Neuron (in vitro differentiated cells): ENCODE results near the gene ZFAND3.

Experiments
- H2AFZ ChIP-seq: one replicate; pipeline ENCODE4 v1.6.1; 2013; ENCODE audit warnings: low read depth, mild to moderate bottlenecking, inconsistent platforms, low read length, moderate library complexity
- H3K27me3 ChIP-seq: one replicate; pipeline ENCODE4 v1.6.1; 2013; ENCODE audit warnings: low read length; ENCODE audit not compliant: insufficient read depth
- H3K36me3 ChIP-seq: one replicate; pipeline ENCODE4 v1.6.1; 2013; ENCODE audit warnings: low read length; ENCODE audit not compliant: insufficient read depth
- H3K4me1 ChIP-seq: one replicate; pipeline ENCODE4 v1.6.1; 2013; ENCODE audit warnings: low read length; ENCODE audit not compliant: insufficient read depth
- H3K4me3 ChIP-seq: 2 replicates; pipeline ENCODE4 v1.5.1; 2013; ENCODE audit warnings: mild to moderate bottlenecking, low read length, moderate library complexity
- H3K9me3 ChIP-seq: one replicate; pipeline ENCODE4 v1.6.1; 2013; ENCODE audit warnings: low read length

Gene ZFAND3

GRCh38 chr6:38193481-38194281 lies 374.2 kb downstream of the ZFAND3 start:
- Histone ChIP-seq H2AFZ (no peak overlapping the region), H3K36me3 (no peaks in the 10 kb centered on the region), H3K4me3 (no peak overlapping the region), H3K27me3 (no peaks in the 10 kb centered on the region), H3K4me1 (peaks cover 58% of the 10 kb centered on the region), H3K9me3 (no peaks in the 10 kb centered on the region)

GRCh38 chr6:38194282-38194572 lies 374.7 kb downstream of the ZFAND3 start:
- peaks cover 58% of the 10 kb centered on the region for H3K4me1 ChIP-seq
- no peaks in the 10 kb centered on the region for H3K9me3 ChIP-seq
- no peak overlapping the region for H2AFZ ChIP-seq
- no peak overlapping the region for H3K4me3 ChIP-seq
- no peaks in the 10 kb centered on the region for H3K36me3 ChIP-seq
- H3K27me3 ChIP-seq = no peaks in the 10 kb centered on the region

GRCh38 chr6:38194589-38194988 lies 375.1 kb downstream of the ZFAND3 start:
- Histone ChIP-seq H3K4me1 (peaks cover 58% of the 10 kb centered on the region), H3K27me3 (no peaks in the 10 kb centered on the region), H2AFZ (no peak overlapping the region), H3K9me3 (no peaks in the 10 kb centered on the region), H3K4me3 (no peak overlapping the region), H3K36me3 (no peaks in the 10 kb centered on the region)

- Histone ChIP-seq H3K4me3 (no peak overlapping the region), H2AFZ (no peak overlapping the region), H3K27me3 (no peaks in the 10 kb centered on the region), H3K4me1 (peaks cover 58% of the 10 kb centered on the region), H3K9me3 (no peaks in the 10 kb centered on the region), H3K36me3 (no peaks in the 10 kb centered on the region)
Measured at GRCh38 chr6:38195113-38195635, 375.6 kb downstream of the ZFAND3 start.

GRCh38 chr6:38198219-38198618 lies 378.7 kb downstream of the ZFAND3 start:
- Histone ChIP-seq H3K27me3 (no peaks in the 10 kb centered on the region), H3K36me3 (no peaks in the 10 kb centered on the region), H2AFZ (no peak overlapping the region), H3K4me1 (peaks cover 32% of the 10 kb centered on the region), H3K4me3 (no peak overlapping the region), H3K9me3 (no peaks in the 10 kb centered on the region)
